SK-N-MC (cell line): ENCODE data around the gene HIVEP2.

Experiments used
- EZH2 ChIP-seq: fragments of 200-600 bp; sonication (generic); IDR thresholded peaks from one replicate; pipeline ENCODE4 v1.6.1; 2017; ENCODE audit warnings: antibody characterized with exemption
- POLR2AphosphoS5 ChIP-seq: IDR thresholded peaks from 2 replicates; pipeline ENCODE4 v1.6.1; 2012; ENCODE audit warnings: mild to moderate bottlenecking, low read depth, low read length, borderline replicate concordance

GRCh38 chr6:142933701-142934100, 11.3 kb downstream of the HIVEP2 start:
- TF ChIP-seq EZH2 (no peak), POLR2AphosphoS5 (no peak)
